ENCODE measurements around the gene NXPH4.

NXPH4 gene

GRCh38 chr12:57273516-57273915 is 56.9 kb downstream of the NXPH4 start:
- no peak for DNase-seq (ENCODE audit: low read depth in 3 of 3)

Measured in stimulated activated CD4-positive, alpha-beta T cell treated with anti-CD3 and anti-CD28 coated beads, TNF-alpha, amount 100 ng/mL, for 24 hours (primary cell).